NT2/D1 (cell line): ENCODE results near the gene IRF3.
A peak's percentile ranks its signal among the peaks of the same experiment; 100 is the strongest.

Experiments
- DNase-seq: peaks from one replicate; pipeline ENCODE4 v3.0.0-alpha.2; 2011; ENCODE audit warnings: low read depth, low spot score
- H3K27me3 ChIP-seq: 2 replicates; pipeline ENCODE4 v1.6.0; 2011; ENCODE audit warnings: mild to moderate bottlenecking; ENCODE audit not compliant: insufficient read length, insufficient read depth
- H3K36me3 ChIP-seq: 2 replicates; pipeline ENCODE4 v1.6.1; 2011; ENCODE audit warnings: mild to moderate bottlenecking, low read length, mixed read lengths; ENCODE audit not compliant: insufficient read depth, insufficient read length
- H3K4me1 ChIP-seq: 2 replicates; pipeline ENCODE4 v1.5.1; 2011; ENCODE audit not compliant: insufficient read depth, insufficient read length
- H3K4me3 ChIP-seq: 2 replicates; pipeline ENCODE4 v1.5.1; 2011; ENCODE audit warnings: low read depth; ENCODE audit not compliant: insufficient read length
- H3K9ac ChIP-seq: 2 replicates; pipeline ENCODE4 v1.6.0; 2011; ENCODE audit warnings: low read depth; ENCODE audit not compliant: insufficient read length
- H3K9me3 ChIP-seq: 2 replicates; pipeline ENCODE4 v1.5.1; 2011; ENCODE audit warnings: mild to moderate bottlenecking, low read length; ENCODE audit not compliant: insufficient read depth
- SUZ12 ChIP-seq: IDR thresholded peaks from 2 replicates; pipeline ENCODE4 v1.6.1; 2011; ENCODE audit not compliant: insufficient read length, insufficient read depth; ENCODE audit errors: extremely low read depth
- YY1 ChIP-seq: IDR thresholded peaks from 2 replicates; pipeline ENCODE4 v1.6.1; 2011; ENCODE audit not compliant: insufficient read length, insufficient read depth
- ZNF274 ChIP-seq: IDR thresholded peaks from 2 replicates; pipeline ENCODE4 v1.6.1; 2011; ENCODE audit warnings: mild to moderate bottlenecking, low read depth, low read length

IRF3 gene

GRCh38 chr19:49651820-49652550 lies 13.7 kb downstream of the IRF3 start:
- Histone ChIP-seq H3K9me3 (no peaks in the 10 kb centered on the region), H3K4me3 (no peak overlapping the region), H3K36me3 (peaks cover 84% of the 10 kb centered on the region), H3K9ac (no peak overlapping the region), H3K4me1 (peaks cover 10% of the 10 kb centered on the region), H3K27me3 (no peaks in the 10 kb centered on the region)
- no peak for TF ChIP-seq ZNF274
- no peak for TF ChIP-seq YY1
- no peak for DNase-seq

GRCh38 chr19:49651029-49651819 lies 14.4 kb downstream of the IRF3 start:
- H3K36me3 ChIP-seq: peaks cover 84% of the 10 kb centered on the region
- no peak overlapping the region for H3K9ac ChIP-seq
- no peaks in the 10 kb centered on the region for H3K27me3 ChIP-seq
- peaks cover 7% of the 10 kb centered on the region for H3K4me1 ChIP-seq
- no peak for DNase-seq
- H3K9me3 ChIP-seq: no peaks in the 10 kb centered on the region
- H3K4me3 ChIP-seq: no peak overlapping the region
- TF ChIP-seq YY1 (no peak), SUZ12 (no peak), ZNF274 (no peak)

GRCh38 chr19:49646586-49646985 lies 19.1 kb downstream of the IRF3 start:
- Histone ChIP-seq H3K27me3 (no peaks in the 10 kb centered on the region), H3K9ac (no peak overlapping the region), H3K9me3 (no peaks in the 10 kb centered on the region), H3K4me3 (no peak overlapping the region), H3K4me1 (peaks cover 8% of the 10 kb centered on the region), H3K36me3 (peaks cover 70% of the 10 kb centered on the region)
- no peak for DNase-seq
- TF ChIP-seq YY1 (no peak), ZNF274 (no peak), SUZ12 (no peak)

GRCh38 chr19:49645995-49646394 lies 19.7 kb downstream of the IRF3 start:
- no peak for TF ChIP-seq YY1
- TF ChIP-seq SUZ12: no peak
- TF ChIP-seq ZNF274: no peak
- no peak for DNase-seq
- peaks cover 8% of the 10 kb centered on the region for H3K4me1 ChIP-seq
- no peaks in the 10 kb centered on the region for H3K9me3 ChIP-seq
- H3K4me3 ChIP-seq: no peak overlapping the region
- H3K9ac ChIP-seq: no peak overlapping the region
- peaks cover 64% of the 10 kb centered on the region for H3K36me3 ChIP-seq
- H3K27me3 ChIP-seq: no peaks in the 10 kb centered on the region

- no peak for DNase-seq
- H3K9ac ChIP-seq: peak overlapping the region; percentile 38
- H3K4me3 ChIP-seq: no peak overlapping the region
- no peak for TF ChIP-seq YY1
- TF ChIP-seq ZNF274: no peak
- no peak for TF ChIP-seq SUZ12
- peaks cover 62% of the 10 kb centered on the region for H3K36me3 ChIP-seq
- peaks cover 8% of the 10 kb centered on the region for H3K4me1 ChIP-seq
- no peaks in the 10 kb centered on the region for H3K9me3 ChIP-seq
- no peaks in the 10 kb centered on the region for H3K27me3 ChIP-seq
These were observed 20.1 kb downstream of the IRF3 start for GRCh38 chr19:49645592-49645991.

GRCh38 chr19:49643466-49643865 lies 22.2 kb downstream of the IRF3 start:
- no peak overlapping the region for H3K4me3 ChIP-seq
- peaks cover 43% of the 10 kb centered on the region for H3K36me3 ChIP-seq
- no peaks in the 10 kb centered on the region for H3K27me3 ChIP-seq
- DNase-seq: no peak
- peaks cover 10% of the 10 kb centered on the region for H3K4me1 ChIP-seq
- TF ChIP-seq ZNF274: no peak
- no peak for TF ChIP-seq YY1
- TF ChIP-seq SUZ12: no peak
- no peak overlapping the region for H3K9ac ChIP-seq
- H3K9me3 ChIP-seq: no peaks in the 10 kb centered on the region

GRCh38 chr19:49642492-49643035 lies 23.1 kb downstream of the IRF3 start:
- peaks cover 41% of the 10 kb centered on the region for H3K36me3 ChIP-seq
- no peak for DNase-seq
- no peaks in the 10 kb centered on the region for H3K27me3 ChIP-seq
- H3K9me3 ChIP-seq: no peaks in the 10 kb centered on the region
- peaks cover 10% of the 10 kb centered on the region for H3K4me1 ChIP-seq
- no peak for TF ChIP-seq YY1
- no peak for TF ChIP-seq ZNF274
- no peak for TF ChIP-seq SUZ12
- peak overlapping the region; percentile 89 for H3K4me3 ChIP-seq
- peak overlapping the region; percentile 100 for H3K9ac ChIP-seq
